ENCODE results near the gene PTP4A1. TPM values are rescaled to one million over a fixed set of nuclear protein-coding genes. Genes with fewer than 3 reads are reported as not detected.

Gene PTP4A1
- total RNA-seq, 4 donors from 2014 or later: 31.4 to 100 (median 67.9) TPM

DNA sequence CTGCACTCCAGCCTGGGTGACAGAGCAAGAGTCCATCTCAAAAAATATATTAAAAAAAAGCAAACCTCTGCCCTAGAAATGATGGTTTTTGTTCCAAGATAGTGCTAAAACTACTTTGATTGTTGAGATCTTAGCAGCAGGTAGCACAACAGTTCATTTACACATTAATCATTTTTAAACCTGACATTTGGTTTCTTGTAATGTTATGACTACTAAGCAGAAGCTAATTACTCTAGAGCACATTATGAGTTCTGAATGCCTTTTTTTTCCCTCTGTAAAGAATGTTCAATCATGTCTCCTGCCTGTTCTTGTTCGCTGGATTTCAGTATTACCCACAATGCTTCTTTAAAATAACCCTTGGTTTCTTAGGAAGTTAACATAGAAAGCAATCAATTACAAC is 38.7 kb downstream of the PTP4A1 start:
- WGBS, 2 donors (ENCODE audit: low coverage in 1 of 2): 38 to 52% methylated on average over 1 of the region's 1 CpG
- in situ Hi-C loops (cut with MboI; ENCODE audit: low pct_ligation_motif_present in 1 of 4, low pct_unique_long_range_greater_than_20kb in 1 of 4, low sequenced_read_pairs in 3 of 4): loop anchor here in 1 of 4 donors (25.0 kb wide), 1 partner anchor 151 kb away; no protein-coding TSS in a partner anchor
- Histone ChIP-seq H3K36me3 (no peaks in the 10 kb centered on the region), H3K4me1 (no peaks in the 10 kb centered on the region), H3K27me3 (no peaks in the 10 kb centered on the region), H3K27ac (no peak overlapping the region), H3K4me3 (no peak overlapping the region), H3K9me3 (no peaks in the 10 kb centered on the region)
- DNase-seq: no peak
- intact Hi-C loops (cut with DNase I; ENCODE audit: low total_unique reads): no loop called here
- no peak for TF ChIP-seq CTCF (IDR thresholded peaks at IDR 0.05)
- no peak for TF ChIP-seq EP300 (IDR thresholded peaks at IDR 0.05; ENCODE audit: low read depth)
- TF ChIP-seq POLR2AphosphoS5 (IDR thresholded peaks at IDR 0.05): no peak
- TF ChIP-seq POLR2A (IDR thresholded peaks at IDR 0.05): no peak

GRCh38 chr6:63611560-63611959 is 39.3 kb downstream of the PTP4A1 start:
- in situ Hi-C loops (cut with MboI; ENCODE audit: low pct_ligation_motif_present in 1 of 4, low pct_unique_long_range_greater_than_20kb in 1 of 4, low sequenced_read_pairs in 3 of 4): loop anchor here in 1 of 4 donors (25.0 kb wide), 1 partner anchor 151 kb away; no protein-coding TSS in a partner anchor
- DNase-seq: no peak
- TF ChIP-seq EP300 (IDR thresholded peaks at IDR 0.05; ENCODE audit: low read depth) (no peak), CTCF (IDR thresholded peaks at IDR 0.05) (no peak), POLR2A (IDR thresholded peaks at IDR 0.05) (no peak), POLR2AphosphoS5 (IDR thresholded peaks at IDR 0.05) (no peak)
- no peak overlapping the region for H3K27ac ChIP-seq
- 96 to 100% methylated on average over 1 of the region's 1 CpG for WGBS, 2 donors (ENCODE audit: low coverage in 1 of 2)
- H3K27me3 ChIP-seq: no peaks in the 10 kb centered on the region
- H3K36me3 ChIP-seq: no peaks in the 10 kb centered on the region
- intact Hi-C loops (cut with DNase I; ENCODE audit: low total_unique reads): no loop called here
- H3K4me3 ChIP-seq: no peak overlapping the region
- H3K9me3 ChIP-seq: no peaks in the 10 kb centered on the region
- H3K4me1 ChIP-seq: no peaks in the 10 kb centered on the region

DNA sequence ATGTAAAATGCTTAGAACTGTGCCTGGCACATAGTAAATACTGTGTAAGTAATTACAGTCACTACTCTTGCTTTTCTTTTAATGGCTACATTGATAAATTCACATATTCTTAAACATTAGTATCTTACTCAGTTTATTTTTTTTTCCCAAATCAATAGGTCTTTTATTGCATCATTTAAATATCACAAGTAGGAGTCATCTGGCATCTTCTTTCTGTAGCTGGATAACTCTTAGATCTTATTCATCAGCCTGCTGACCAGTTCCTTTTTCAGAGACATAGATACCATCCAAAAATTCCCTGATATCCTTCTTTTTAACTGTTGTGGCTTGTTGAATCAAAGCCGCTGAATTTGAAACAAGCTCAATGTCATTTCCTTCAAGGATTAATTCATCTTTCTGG is 43.3 kb downstream of the PTP4A1 start:
- DNase-seq: no peak
- no peak for TF ChIP-seq POLR2AphosphoS5 (IDR thresholded peaks at IDR 0.05)
- no peak for TF ChIP-seq POLR2A (IDR thresholded peaks at IDR 0.05)
- TF ChIP-seq CTCF (IDR thresholded peaks at IDR 0.05): no peak
- in situ Hi-C loops (cut with MboI; ENCODE audit: low pct_ligation_motif_present in 1 of 4, low pct_unique_long_range_greater_than_20kb in 1 of 4, low sequenced_read_pairs in 3 of 4) (loop anchor here in 1 of 4 donors (25.0 kb wide), 1 partner anchor 147 kb away; no protein-coding TSS in a partner anchor), intact Hi-C loops (cut with DNase I; ENCODE audit: low total_unique reads) (no loop called here)
- 82 to 98% methylated on average over 1 of the region's 1 CpG for WGBS, 2 donors (ENCODE audit: low coverage in 1 of 2)
- Histone ChIP-seq H3K4me1 (no peaks in the 10 kb centered on the region), H3K4me3 (no peak overlapping the region), H3K36me3 (no peaks in the 10 kb centered on the region), H3K9me3 (no peaks in the 10 kb centered on the region), H3K27ac (no peak overlapping the region), H3K27me3 (no peaks in the 10 kb centered on the region)

Small RNA genes within 50 kb of the gene (small RNA-seq; reads per million reads assigned to genes)
- gene AL513043.1: 0 reads per million in 4 donors

Other genes starting within 250 kb of the PTP4A1 start
- 10 to 100 TPM; 49.4 to 94.8 (median 68.9) TPM for gene PHF3, start 63.3 kb downstream of the PTP4A1 start, total RNA-seq